Astrocyte (in vitro differentiated cells and primary cell): Measurements from ENCODE around the gene RAB3D. TPM values are rescaled to one million over a fixed set of nuclear protein-coding genes. Genes with fewer than 3 reads are reported as not detected.

Source experiments
- DNase-seq: peaks from one replicate; pipeline ENCODE4 v3.0.0-alpha.2; 2010; ENCODE audit warnings: low read depth
- FAIRE-seq: peaks from 2 replicates; lab custom pipeline; 2011; peaks lifted over from hg19 to GRCh38; lab: Jason Lieb, UNC
- H2AFZ ChIP-seq: 2 replicates; pipeline ENCODE4 v1.6.0; 2012; ENCODE audit warnings: low read depth, low read length, inconsistent platforms
- H3K27ac ChIP-seq: 2 replicates; pipeline ENCODE4 v1.5.1; 2011; ENCODE audit warnings: low read depth, low read length, inconsistent platforms
- H3K27me3 ChIP-seq: 2 replicates; pipeline ENCODE4 v1.6.0; 2011; ENCODE audit warnings: low read length, inconsistent platforms; ENCODE audit not compliant: insufficient read depth
- H3K36me3 ChIP-seq: 2 replicates; pipeline ENCODE4 v1.5.1; 2011; ENCODE audit warnings: low read length, inconsistent platforms; ENCODE audit not compliant: insufficient read depth
- H3K4me1 ChIP-seq: 2 replicates; pipeline ENCODE4 v1.5.1; 2011; ENCODE audit warnings: low read length, inconsistent platforms; ENCODE audit not compliant: insufficient read depth
- H3K4me2 ChIP-seq: 2 replicates; pipeline ENCODE4 v1.6.0; 2012; ENCODE audit warnings: low read length, inconsistent platforms
- H3K4me3 ChIP-seq: 2 replicates; pipeline ENCODE4 v1.5.1; 2011; ENCODE audit warnings: low read depth, mild to moderate bottlenecking, low read length, inconsistent platforms; ENCODE audit not compliant: insufficient read depth
- H3K79me2 ChIP-seq: 2 replicates; pipeline ENCODE4 v1.6.0; 2012; ENCODE audit warnings: mild to moderate bottlenecking, low read length, inconsistent platforms; ENCODE audit not compliant: insufficient read depth
- H3K9ac ChIP-seq: 2 replicates; pipeline ENCODE4 v1.6.0; 2012; ENCODE audit warnings: mild to moderate bottlenecking, low read length, inconsistent platforms
- H3K9me3 ChIP-seq: 2 replicates; pipeline ENCODE4 v1.5.1; 2012; ENCODE audit warnings: low read depth, mild to moderate bottlenecking, low read length, inconsistent platforms; ENCODE audit not compliant: insufficient read depth
- H4K20me1 ChIP-seq: 2 replicates; pipeline ENCODE4 v1.6.0; 2012; ENCODE audit warnings: low read length, inconsistent platforms; ENCODE audit not compliant: insufficient read depth
- H3K27ac Mint-ChIP-seq: one replicate; pipeline ENCODE4 v1.8.0; 2021; ENCODE audit warnings: mild to moderate bottlenecking, mixed read lengths; ENCODE audit not compliant: unreplicated experiment
- H3K27me3 Mint-ChIP-seq: one replicate; pipeline ENCODE4 v1.8.0; 2021; ENCODE audit warnings: low read depth, mixed read lengths; ENCODE audit not compliant: unreplicated experiment
- H3K36me3 Mint-ChIP-seq: one replicate; pipeline ENCODE4 v1.8.0; 2021; ENCODE audit warnings: low read depth, mixed read lengths; ENCODE audit not compliant: unreplicated experiment
- H3K4me1 Mint-ChIP-seq: one replicate; pipeline ENCODE4 v1.8.0; 2021; ENCODE audit warnings: low read depth, mixed read lengths; ENCODE audit not compliant: unreplicated experiment
- H3K4me3 Mint-ChIP-seq: one replicate; pipeline ENCODE4 v1.8.0; 2021; ENCODE audit warnings: mild to moderate bottlenecking, moderate library complexity, mixed read lengths; ENCODE audit not compliant: unreplicated experiment
- H3K9me3 Mint-ChIP-seq: one replicate; pipeline ENCODE4 v1.8.0; 2021; ENCODE audit warnings: mild to moderate bottlenecking, mixed read lengths; ENCODE audit not compliant: unreplicated experiment
- CTCF ChIP-seq: IDR thresholded peaks from 2 replicates; pipeline ENCODE4 v1.5.1; 2011; ENCODE audit warnings: low read depth, mild to moderate bottlenecking, inconsistent platforms, low read length, moderate library complexity; ENCODE audit not compliant: insufficient read depth
- EZH2 ChIP-seq: IDR thresholded peaks from 2 replicates; pipeline ENCODE4 v1.6.1; 2012; ENCODE audit warnings: mild to moderate bottlenecking, low read length, inconsistent platforms; ENCODE audit not compliant: insufficient read depth
- total RNA-seq: library from RNA; stranded (reverse); gene quantifications from 2 replicates; pipeline ENCODE4 v1.2.1, GENCODE V29; 2021

RAB3D gene
- total RNA-seq, 1 donor from 2014 or later, result 14.4 TPM

GRCh38 chr19:11384778-11385129, 45.3 kb upstream of the RAB3D start:
- H3K27ac Mint-ChIP-seq, result no peak overlapping the region

GRCh38 chr19:11383706-11384048, 44.2 kb upstream of the RAB3D start:
- H3K9ac ChIP-seq, result no peak overlapping the region
- H3K27me3 ChIP-seq, result peaks cover 13% of the 10 kb centered on the region
- no peak for TF ChIP-seq EZH2
- no peak for TF ChIP-seq CTCF
- H3K9me3 ChIP-seq, result no peaks in the 10 kb centered on the region
- no peak overlapping the region for H3K27ac Mint-ChIP-seq
- FAIRE-seq (no peak), DNase-seq (no peak)
- peak overlapping the region; percentile 69 for H3K4me2 ChIP-seq
- no peaks in the 10 kb centered on the region for H3K79me2 ChIP-seq
- peaks cover 1% of the 10 kb centered on the region for H3K4me1 Mint-ChIP-seq
- no peak overlapping the region for H2AFZ ChIP-seq
- no peak overlapping the region for H3K4me3 ChIP-seq
- peak overlapping the region; percentile 76 for H3K4me3 Mint-ChIP-seq
- no peaks in the 10 kb centered on the region for H3K9me3 Mint-ChIP-seq
- peaks cover 7% of the 10 kb centered on the region for H3K27me3 Mint-ChIP-seq
- H3K36me3 Mint-ChIP-seq, result no peaks in the 10 kb centered on the region
- H4K20me1 ChIP-seq, result no peaks in the 10 kb centered on the region
- H3K4me1 ChIP-seq, result peaks cover 19% of the 10 kb centered on the region
- no peaks in the 10 kb centered on the region for H3K36me3 ChIP-seq
- H3K27ac ChIP-seq, result no peak overlapping the region

More at GRCh38 chr19:11384778-11385129, 45.3 kb upstream of the RAB3D start:
- H3K36me3 ChIP-seq, result no peaks in the 10 kb centered on the region
- no peak overlapping the region for H2AFZ ChIP-seq
- no peaks in the 10 kb centered on the region for H3K79me2 ChIP-seq
- no peak for TF ChIP-seq EZH2
- TF ChIP-seq CTCF, result no peak
- Mint-ChIP-seq H3K4me3 (no peak overlapping the region), H3K36me3 (no peaks in the 10 kb centered on the region), H3K9me3 (no peaks in the 10 kb centered on the region), H3K27me3 (peaks cover 7% of the 10 kb centered on the region), H3K4me1 (no peaks in the 10 kb centered on the region)
- no peak overlapping the region for H3K27ac ChIP-seq
- H3K4me2 ChIP-seq, result no peak overlapping the region
- no peaks in the 10 kb centered on the region for H3K9me3 ChIP-seq
- H3K4me3 ChIP-seq, result no peak overlapping the region
- no peak overlapping the region for H3K9ac ChIP-seq
- no peak for DNase-seq
- H3K4me1 ChIP-seq, result peaks cover 17% of the 10 kb centered on the region
- peaks cover 13% of the 10 kb centered on the region for H3K27me3 ChIP-seq
- no peaks in the 10 kb centered on the region for H4K20me1 ChIP-seq
- no peak for FAIRE-seq

GRCh38 chr19:11382898-11383705, 43.6 kb upstream of the RAB3D start:
- H3K9me3 Mint-ChIP-seq, result no peaks in the 10 kb centered on the region
- H3K27me3 Mint-ChIP-seq, result peaks cover 7% of the 10 kb centered on the region
- FAIRE-seq (no peak), DNase-seq (no peak)
- Histone ChIP-seq H4K20me1 (peaks cover 4% of the 10 kb centered on the region), H3K27ac (no peak overlapping the region), H3K4me1 (peaks cover 25% of the 10 kb centered on the region), H3K36me3 (no peaks in the 10 kb centered on the region), H3K4me2 (peak overlapping the region; percentile 69), H3K9me3 (no peaks in the 10 kb centered on the region), H3K27me3 (peaks cover 13% of the 10 kb centered on the region), H3K79me2 (no peaks in the 10 kb centered on the region), H3K4me3 (peak overlapping the region; percentile 1), H3K9ac (no peak overlapping the region), H2AFZ (peak overlapping the region; percentile 18)
- TF ChIP-seq EZH2 (peak; percentile 91), CTCF (peak; percentile 25)
- H3K36me3 Mint-ChIP-seq, result no peaks in the 10 kb centered on the region
- H3K4me3 Mint-ChIP-seq, result peak overlapping the region; percentile 76
- H3K27ac Mint-ChIP-seq, result peak overlapping the region; percentile 41
- H3K4me1 Mint-ChIP-seq, result peaks cover 6% of the 10 kb centered on the region
